Fibroblast of the conjunctiva (primary cell): ENCODE measurements around the gene PIK3R5.
"Not testable (repeated sequence)": the region's sequence is repeated elsewhere in the genome, so short reads cannot be mapped to it uniquely, and the experiment has no call there.

Experiments
- DNase-seq: peaks from one replicate; pipeline ENCODE4 v3.0.0-alpha.2; 2010; ENCODE audit warnings: low read depth

The PIK3R5 gene, protein sequence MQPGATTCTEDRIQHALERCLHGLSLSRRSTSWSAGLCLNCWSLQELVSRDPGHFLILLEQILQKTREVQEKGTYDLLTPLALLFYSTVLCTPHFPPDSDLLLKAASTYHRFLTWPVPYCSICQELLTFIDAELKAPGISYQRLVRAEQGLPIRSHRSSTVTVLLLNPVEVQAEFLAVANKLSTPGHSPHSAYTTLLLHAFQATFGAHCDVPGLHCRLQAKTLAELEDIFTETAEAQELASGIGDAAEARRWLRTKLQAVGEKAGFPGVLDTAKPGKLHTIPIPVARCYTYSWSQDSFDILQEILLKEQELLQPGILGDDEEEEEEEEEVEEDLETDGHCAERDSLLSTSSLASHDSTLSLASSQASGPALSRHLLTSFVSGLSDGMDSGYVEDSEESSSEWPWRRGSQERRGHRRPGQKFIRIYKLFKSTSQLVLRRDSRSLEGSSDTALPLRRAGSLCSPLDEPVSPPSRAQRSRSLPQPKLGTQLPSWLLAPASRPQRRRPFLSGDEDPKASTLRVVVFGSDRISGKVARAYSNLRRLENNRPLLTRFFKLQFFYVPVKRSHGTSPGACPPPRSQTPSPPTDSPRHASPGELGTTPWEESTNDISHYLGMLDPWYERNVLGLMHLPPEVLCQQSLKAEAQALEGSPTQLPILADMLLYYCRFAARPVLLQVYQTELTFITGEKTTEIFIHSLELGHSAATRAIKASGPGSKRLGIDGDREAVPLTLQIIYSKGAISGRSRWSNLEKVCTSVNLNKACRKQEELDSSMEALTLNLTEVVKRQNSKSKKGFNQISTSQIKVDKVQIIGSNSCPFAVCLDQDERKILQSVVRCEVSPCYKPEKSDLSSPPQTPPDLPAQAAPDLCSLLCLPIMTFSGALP

DNA sequence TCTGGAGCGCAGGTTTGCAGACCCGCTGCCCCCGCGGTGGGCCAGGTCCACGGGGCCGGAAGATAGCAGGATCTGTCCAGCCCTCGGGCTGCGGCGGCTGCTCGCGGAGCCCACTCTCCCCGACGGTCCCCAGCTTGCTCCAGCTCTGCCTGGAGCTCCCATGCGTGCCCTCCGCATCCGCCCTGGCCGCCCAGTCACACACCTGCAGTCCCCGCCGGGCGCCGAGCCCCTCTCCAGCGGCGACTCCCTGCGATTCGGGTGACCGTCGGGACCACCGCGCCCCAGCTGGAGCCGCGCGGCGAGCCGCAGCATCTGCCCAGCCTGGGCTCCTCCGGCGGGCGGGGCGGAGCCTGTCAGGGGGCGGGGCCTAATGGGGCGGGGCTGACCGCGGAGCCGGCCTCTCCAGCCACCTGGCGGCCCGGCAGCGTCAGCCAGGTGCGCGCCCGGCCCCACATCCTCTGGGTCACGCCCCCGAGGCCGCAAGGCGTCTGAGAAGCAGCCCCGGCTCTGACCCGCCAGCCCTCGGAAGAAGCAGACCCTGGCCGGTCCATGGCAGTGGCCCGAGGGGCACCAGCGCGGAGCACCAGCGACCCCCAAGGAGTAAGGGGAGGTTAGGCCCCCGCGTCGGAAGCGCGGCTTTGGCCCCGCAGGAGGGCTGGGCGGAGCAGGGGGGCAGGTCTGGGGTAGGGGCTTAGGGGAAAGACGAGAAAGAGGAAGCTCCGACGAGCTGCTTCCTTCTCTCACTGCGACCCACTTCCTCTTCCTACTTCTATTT, at the start of gene PIK3R5:
PIK3R5 (minus strand) TSS at position 314 of the 775 bp plus-strand sequence. CDS start 54,213 bp downstream, outside the sequence.
- DNase-seq, result no peak

DNA sequence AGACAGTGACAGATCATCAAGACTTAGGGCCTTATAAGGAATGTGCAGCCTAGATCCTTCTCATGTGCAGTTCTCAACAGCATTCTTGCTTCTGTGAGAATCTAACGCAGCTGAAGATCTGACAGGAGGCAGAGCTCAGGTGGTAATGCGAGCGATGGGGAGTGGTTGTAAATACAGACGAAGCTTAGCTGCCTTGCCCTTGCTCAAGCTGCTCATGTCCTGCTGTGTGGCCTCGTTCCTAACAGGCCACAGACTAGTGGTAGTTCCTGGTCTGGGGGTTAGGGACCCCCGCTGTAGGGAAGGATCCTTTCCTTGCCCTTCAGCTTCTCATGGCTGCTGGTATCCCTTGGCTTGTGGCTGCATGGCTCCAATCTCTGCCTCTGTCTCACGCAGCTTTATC, 45.5 kb upstream of the PIK3R5 start:
- DNase-seq, result no peak

DNA sequence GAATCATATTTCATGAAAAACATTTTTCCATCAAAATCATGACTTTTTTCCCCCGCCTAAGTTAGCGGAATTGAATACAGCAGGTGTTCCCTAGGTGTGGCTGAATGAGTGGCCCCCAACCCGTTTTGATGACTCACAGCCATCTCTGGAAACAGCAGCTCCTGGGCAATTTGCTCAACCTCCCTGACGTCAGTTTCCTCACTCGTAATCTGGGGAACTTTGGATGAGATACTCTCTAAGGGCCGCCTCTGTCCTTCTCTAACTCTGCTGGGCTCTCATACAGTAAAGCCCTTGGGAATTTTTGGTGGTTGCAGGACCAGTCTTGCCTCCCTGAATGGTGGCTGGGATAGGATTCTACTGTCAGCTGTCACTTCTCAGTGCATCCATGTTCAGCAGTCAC, 44.2 kb upstream of the PIK3R5 start:
- no peak for DNase-seq

DNA sequence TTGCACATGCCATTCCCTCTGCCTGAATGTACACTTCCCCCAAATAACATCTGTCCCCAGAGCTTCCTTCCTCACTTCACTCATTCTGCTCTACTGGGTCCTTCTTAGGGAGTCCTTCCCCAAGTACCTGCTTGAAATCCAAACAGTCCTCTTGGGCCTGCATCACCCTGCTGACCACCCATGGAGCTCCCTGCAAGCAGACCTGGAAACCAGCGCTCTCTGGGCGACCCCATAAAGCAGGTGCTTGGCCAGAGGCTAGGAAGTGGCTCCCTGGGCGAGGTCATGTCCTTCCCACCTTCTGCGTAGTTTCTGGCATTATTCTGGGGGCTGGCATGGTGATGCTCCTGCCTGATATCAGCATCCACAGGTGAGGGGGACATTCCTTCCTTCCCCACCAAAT, 43.6 kb upstream of the PIK3R5 start:
- DNase-seq, result no peak

DNA sequence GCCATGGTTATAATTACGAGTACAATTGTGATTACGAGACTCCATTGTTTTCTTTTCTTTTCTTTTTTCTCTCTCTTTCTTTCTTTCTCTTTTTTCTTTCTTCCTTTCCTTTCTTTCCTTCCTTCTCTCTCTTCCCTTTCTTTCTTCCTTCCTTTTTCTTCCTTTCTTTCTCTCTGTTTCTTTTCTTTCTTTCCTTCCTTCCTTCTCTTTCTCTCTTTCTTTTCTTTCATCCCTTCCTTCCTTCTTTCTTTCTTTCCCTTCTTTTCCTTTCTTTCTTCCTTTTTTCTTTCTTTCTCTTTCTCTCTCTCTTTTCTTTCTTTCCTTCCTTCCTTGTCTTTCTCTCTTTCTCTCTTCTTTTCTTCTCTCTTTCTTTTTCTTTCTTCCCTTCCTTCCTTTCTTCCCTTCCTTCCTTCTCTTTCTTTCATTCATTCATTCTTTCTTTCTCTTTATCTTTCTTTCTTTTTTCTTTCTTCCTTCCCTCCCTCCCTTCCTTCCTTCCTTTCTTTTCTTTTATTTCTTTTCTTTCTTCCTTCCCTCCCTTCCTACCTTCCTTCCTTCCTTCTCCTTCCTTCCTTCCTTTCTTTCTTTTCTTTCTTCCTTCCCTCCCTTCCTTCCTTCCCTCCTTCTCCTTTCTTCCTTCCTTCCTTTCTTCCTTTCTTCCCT, 41.7 kb upstream of the PIK3R5 start:
- DNase-seq, result no peak

DNA sequence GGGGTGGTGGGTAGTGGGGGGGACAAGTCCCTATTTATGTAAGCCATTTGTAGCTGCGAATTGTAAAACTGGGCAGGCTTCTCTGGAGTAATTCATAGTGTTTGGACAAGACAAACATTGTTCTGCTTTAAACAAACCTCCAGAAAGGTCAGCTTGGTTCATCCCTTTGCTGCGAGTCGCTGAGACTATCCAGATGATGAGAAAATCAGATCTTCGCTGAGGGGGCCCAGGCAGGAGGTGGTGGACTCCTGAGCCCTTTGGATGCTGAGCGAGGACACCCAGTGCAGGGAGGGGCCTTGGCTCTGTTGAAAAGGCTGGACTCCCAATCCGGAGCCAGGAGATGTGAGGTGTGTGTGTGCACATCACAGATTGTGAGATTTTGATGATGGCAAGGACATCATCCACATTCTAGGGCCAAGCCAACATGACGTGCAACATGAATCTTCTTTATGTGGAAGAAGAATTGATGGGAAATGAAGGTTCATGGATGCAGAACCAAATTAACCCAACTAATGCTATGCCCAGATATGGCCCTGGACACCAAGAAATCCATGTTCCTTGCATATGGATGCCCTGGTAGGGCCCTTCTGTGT, 40.8 kb upstream of the PIK3R5 start:
- DNase-seq, result no peak

DNA sequence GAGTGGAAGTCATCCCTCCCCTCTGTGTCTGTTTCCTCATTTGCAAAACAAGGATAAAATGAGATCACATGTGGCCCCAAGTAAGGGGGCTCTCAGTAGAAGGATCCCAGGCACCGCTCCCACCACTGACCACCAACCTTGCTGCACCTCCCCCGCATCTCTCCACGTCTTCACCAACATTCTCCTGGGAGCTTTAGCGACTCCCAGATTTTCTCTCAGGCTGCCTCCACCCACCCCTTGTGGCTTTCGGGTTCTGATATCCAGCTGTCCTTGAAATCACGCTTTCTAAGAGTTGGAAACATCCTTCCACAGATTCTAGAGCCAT, 39.4 kb upstream of the PIK3R5 start:
- no peak for DNase-seq

DNA sequence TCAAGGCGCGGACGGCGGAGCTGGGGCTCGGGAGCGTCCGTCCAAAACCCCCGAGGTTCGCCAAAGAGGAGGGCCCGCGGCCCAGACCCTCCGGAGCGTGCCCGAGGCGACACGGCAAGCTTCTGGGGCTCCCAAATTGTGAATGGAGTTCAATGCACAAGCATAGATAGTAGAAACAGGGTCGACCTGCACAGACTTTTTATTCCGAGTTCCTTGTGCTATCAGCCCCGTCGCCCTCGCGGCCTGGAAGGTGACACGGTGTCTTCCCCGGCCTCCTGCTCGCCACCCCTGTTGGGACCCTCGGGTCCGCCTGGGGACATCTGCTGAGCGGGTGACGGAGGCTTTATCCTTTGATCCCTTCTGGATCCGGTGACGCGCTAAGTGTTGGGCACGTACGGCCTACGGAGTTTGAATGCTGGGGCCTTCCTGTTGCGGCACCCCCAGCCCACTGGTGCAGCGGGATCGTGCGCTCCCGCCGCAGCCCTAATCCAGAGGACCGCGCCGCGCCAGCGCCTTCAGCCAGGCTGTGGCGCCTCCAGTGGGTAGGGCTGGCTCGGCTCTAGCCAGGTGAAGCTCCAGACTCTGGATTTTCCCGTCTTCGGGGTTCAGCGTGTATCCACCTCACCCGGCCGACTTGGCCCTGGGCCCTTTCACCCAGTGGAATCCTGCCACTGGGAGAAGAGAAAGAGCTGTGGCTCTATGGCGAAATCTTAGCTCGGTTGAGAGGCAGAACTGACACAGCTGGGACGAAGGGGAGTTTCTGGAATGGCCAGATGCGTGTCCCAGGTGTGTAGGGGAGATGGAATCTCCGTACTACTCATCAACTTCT, 38.8 kb upstream of the PIK3R5 start:
- no peak for DNase-seq

DNA sequence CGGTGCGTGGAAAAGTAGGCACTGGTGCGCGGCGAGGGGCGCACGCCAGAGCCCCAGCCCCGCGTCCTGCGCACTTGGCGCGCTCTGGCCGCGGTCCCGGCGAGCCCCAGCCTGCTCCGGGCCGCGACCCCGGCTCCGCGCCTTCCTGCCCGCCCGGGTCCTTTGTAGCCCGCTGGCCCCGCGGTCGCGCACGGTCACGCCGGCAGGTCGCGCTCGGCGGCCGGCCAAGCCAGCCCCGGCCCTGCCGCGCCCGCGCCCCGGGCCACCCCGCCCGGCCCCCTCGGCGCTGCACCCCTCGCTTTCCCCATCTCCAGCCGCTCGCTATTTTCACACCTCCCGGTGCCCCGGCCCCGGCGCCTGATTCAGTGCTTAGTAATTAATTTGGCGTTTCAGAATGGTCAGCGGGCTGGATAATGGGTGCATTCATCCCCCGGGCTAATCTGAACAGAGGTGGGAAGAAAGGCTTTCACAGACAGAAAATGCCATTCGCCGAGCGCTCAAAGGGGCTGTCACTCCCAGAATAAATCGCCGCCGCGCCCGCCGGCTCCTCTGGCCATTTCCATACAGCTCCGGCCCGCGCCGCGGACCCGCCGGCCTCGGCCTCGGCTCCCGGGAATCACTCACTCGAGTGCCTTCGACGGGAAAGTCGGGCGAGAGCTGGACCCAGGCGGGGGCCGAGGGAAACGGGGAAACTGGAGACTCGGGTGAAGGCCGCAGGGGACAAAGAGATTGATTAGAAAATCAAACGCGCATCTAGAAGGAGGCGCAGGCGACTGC, 38.0 kb upstream of the PIK3R5 start:
- no peak for DNase-seq

DNA sequence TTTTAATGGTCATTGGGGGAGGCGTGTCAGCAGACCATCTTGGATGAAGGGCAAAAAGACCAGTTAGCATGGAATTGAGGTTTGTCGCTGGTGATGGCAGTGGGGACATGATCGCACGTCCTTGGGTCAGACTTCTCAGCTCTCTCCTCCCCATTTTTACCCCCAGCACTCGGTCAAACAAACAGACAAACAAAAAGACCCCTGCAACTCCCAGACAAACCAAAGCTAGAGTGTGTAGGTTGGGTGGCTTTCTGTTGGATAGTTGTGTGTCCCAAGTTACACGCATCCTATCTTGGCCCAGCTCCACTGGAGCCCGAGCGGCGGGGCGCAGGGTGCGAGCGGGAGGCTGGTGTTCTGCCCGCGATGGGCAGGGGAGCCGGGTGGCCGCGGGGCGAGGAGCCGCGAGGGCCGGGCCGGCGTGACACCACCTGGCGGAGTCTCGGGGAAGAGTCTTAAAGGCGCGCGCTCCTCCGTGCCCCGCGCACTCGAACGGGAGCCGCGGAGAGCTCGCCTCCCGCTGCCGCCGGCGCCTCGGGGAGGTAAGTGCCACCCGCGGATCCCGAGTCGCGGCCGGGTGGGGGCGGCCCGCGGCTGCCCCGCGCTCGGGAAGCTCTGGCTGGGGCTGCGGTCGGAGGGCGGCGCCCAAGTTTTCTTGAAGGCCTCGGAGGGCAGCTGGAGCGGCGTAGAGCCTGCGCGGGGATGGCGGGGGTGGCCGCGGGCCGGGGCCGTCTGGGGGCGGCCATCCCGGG, 37.3 kb upstream of the PIK3R5 start:
- no peak for DNase-seq

DNA sequence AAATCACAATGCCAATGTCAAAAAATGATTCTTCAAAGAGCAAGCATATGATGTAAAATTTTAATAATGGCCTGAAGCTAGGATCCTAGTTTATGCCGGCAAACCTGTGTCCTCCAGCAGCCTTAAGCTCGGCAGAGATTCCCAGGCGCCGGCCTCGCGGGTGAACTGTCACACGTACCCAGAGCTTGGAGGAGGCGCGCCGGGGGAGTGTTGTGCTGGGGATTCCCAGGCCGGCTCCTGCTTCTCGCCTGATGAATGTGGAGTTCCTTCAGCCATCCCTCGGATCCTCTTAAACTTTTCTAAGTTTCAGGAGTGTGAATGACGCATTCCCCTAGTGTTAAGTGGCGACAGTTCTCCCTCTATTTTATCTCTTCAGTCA, 36.7 kb upstream of the PIK3R5 start:
- no peak for DNase-seq

DNA sequence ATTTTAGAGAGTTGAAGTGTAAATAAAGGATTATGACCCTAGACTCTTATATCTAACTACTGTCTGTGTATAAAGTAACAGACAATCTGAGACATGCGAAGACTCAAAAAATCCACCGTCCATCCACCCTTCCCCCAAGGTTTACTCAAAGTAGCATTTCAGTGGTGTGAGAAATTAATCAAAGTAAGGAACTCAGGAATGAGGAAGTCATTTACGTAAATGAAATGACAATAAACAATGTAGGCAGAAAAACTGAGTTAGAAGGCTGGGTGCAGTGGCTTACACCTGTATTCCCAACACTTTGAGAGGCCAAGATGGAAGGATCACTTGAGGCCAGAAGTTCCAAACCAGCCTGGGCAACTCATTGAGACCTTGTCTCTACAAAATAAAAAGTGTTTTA, 36.1 kb upstream of the PIK3R5 start:
- no peak for DNase-seq

DNA sequence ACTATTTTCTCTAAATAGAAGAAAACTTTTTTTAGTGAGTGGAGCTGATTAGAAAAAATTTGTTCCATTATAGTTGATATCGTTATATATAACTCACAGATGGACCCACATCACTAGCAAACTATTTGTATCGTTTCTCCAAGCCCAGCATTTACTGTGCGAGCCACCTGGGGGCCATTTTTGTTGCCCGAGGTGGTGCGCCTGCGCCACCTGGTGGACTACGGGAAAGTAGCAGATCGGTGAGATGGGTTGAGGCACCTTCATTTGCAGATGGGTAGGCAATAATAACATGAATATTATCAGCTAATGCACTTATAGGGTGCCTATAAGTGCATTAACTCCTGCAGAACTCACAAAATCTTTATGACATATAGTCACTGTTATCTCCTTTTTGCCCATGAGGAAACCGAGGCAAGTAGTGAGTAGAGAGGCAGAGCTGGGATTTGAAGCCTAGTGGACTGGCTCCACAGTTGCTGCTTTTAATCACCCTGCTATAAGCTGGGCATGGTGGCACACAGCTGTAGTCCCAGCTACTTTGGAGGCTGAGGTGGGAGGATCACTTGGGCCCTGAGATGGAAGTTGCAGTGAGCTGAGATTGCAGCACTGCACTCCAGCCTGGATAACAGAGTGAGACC, 32.6 kb upstream of the PIK3R5 start:
- DNase-seq, result peak; percentile 28

DNA sequence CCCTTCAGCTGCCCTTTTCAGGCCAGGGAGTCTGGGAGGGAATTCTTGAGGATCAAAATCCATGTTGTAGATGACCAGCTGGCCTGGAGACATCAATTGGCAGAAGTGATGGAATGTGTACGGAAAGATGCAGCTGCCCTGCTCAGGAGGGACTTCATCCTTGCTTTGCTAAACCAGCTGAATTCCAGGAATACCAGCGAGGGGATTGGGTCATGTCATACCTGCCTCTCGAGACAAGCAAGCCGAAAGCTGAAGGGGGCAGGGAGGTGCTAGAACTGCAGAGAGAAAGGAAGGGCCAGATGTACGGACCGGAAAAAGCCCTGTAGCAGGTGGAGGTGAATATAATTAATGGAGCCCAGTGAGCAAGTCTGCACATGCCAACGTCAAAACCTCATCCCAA, 30.2 kb upstream of the PIK3R5 start:
- no peak for DNase-seq

DNA sequence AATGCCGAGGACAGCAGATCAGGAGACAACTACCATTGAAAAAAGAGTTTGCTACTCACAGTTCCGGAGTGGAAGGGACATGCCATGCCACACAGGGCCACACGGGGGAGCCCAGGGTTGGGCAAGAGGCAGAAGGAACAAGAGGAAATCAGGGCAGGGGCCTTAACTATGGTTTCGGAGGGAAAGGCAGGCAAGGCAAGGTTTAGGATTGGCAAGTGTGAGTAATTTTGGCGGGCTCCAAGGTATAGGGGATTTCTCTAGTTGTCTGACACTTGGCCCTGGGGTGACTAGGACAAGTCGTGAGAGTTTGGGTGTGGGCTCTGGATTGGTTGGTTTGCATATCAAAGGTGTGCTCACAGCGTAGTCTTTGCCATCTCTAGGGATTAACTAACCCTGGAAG, 28.8 kb upstream of the PIK3R5 start:
- peak; percentile 6 for DNase-seq

DNA sequence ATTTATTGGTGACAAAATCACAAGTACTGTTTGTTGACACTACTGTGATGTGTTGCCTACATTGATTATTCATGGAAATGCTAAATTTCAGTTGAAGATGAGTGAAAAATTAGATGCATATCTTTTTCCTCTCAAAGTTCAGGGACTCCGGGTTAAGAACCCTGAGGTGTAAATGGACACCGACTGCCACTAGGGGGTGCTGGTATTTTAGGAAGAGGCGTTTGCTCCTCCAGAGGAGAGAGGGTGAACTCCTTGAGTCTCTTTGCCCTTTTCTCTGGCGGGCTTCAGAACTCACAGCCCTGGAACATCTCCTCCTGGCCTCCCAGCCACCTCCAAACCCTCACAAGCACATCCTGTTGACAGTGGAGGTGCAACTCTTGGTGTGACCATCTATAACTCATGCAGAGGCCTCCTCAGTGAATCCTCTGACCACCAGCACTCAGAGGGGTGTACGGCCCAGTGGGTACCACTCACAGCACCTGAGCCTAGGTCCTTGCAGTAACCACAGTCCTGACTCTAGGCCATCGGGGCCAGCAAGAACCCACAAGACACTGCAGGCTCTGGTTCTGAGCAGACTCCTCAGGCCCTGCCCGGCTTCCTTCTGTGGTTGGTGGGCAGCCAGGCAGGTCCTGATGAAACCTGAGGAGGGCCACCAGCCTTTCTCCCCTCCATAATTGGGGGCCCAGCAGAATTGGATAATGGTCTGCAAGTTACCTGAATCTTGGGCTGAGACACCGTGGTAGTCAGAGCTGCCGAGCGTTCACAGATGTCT, 26.2 kb upstream of the PIK3R5 start:
- DNase-seq, result peak; percentile 45

DNA sequence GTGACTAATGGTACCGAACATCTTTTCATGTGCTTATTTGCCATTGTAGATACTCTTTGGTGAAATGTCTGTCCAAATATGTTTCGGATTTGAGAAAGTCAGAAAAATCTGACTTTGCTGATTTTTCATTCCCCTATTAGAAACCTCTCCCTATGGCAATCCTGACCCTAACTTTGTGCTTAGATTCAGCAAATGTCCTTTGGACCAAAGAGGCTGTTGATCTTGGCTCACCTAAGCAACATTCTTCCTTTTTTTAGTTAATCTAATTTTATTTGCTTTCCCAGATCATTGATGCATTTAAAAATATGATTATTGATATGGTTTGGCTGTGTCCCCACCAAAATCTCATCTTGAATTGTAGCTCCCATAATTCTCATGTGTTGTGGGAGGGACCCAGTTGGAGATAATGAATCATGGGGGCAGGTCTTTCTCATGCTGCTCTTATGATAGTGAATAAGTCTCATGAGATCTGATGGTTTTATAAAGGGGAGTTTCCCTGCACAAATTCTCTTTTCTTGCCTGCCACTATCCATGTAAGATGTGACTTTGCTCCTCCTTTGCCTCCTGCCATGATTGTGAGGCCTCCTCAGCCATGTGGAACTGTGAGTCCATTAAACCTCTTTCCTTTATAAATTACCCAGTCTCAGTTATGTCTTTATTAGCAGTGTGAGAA, 22.9 kb upstream of the PIK3R5 start:
- not testable (repeated sequence) for DNase-seq
